GM19099 (cell line): ENCODE measurements around the gene GMDS.
A peak's percentile ranks its signal among the peaks of the same experiment; 100 is the strongest.

Source experiments
- POLR2A ChIP-seq: IDR thresholded peaks from 3 replicates; pipeline ENCODE4 v1.6.1; 2011; ENCODE audit warnings: low read depth; ENCODE audit not compliant: insufficient read length; ENCODE audit errors: extremely low read depth

GMDS gene

DNA sequence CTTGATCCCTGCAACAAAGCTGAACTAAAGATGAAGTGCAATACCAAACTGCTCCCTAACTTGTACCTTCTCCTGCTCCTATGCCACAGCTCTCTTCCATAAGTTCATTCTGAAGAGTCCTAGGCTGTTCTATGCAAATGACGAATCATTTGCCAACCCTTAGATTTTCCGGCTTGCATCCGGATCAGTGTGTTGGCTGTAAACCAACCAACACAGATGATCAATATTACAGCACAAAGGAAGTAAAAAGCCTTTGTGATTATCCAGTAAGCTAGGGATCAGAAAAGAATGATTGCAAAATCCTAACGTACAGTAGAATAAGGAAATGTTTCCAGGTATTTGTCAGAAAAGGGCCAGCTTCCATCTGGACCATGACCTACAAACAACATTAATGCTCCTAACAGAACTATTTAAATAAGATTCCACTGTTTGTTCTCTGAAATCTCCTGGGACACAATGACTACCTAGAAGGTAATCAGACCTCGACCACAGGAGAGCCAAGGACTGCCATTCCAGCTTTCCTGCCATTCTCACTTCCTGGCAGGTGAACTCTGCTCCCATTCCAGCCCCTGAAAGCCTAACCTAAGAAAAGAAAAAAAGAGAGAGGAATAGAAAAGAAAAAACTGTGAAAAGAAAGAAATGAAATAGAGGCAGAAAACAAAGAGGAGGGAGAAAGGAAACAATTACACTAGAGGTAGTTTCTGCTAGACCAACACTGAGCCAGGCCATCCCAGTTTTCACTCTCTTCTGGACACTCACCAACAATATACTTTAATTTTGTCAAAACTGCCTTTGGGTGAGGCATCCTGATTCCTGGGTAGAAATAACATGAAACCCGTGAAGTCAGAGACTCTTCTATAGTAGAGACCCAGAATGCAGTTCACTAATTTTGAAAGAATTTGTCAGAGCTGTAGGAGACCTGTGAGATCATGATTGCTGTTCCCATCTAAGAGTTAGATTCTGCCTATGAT lies 19.7 kb downstream of the GMDS start:
- TF ChIP-seq POLR2A = no peak

GRCh38 chr6:2224847-2225382 lies 20.5 kb downstream of the GMDS start:
- TF ChIP-seq POLR2A = no peak

DNA sequence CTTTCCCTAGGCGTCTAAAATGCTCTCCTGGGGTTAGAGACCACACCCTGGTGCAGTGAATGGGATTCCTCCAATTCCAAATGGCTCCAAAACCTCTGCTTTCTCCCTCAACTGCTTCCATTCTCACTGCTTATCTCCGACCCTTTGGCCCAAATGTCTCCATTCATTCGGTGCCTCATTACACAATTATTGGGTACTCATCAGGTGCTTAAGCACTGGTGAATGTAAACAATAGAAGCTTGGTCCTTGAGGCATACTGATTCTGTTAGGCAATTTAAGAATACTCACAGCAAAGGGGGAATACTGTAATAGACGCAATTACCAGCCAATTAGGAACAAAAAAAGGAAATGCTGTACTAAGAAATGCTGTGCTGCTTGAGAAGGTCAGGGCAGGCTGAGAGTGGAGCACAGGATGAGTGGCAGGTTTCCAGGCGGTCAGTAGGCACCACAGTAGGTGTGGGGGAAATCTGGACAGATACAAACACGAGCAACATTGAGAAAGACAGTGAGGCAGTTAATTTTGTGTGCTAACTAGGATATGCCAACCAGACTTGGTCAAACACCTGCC lies 23.0 kb downstream of the GMDS start:
- no peak for TF ChIP-seq POLR2A

DNA sequence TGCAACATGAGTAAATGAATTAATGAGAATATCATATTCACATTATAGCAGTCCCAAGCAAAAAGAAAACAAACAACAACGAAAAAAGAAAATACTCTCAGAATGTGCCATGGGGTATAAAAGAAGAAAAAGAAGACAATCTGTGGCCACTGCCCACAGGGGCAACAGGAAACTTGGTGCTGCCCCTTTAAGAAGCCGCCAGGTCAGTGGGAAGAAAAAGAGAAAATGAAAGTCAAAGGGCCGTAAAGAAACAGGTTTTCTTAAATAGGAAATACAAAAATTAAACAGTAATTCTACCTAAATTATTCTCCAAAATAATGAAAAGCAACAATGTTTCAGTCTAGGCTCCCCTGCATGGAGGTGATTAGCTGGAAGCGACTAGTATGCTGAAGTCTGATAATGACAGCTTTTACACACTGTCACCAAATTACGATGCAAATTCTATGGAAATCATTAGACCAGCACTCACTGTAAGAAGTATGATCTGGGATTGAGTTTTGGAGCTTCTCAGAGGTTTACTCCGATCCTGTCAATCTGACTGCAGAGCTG lies 23.6 kb downstream of the GMDS start:
- TF ChIP-seq POLR2A = peak; percentile 19

DNA sequence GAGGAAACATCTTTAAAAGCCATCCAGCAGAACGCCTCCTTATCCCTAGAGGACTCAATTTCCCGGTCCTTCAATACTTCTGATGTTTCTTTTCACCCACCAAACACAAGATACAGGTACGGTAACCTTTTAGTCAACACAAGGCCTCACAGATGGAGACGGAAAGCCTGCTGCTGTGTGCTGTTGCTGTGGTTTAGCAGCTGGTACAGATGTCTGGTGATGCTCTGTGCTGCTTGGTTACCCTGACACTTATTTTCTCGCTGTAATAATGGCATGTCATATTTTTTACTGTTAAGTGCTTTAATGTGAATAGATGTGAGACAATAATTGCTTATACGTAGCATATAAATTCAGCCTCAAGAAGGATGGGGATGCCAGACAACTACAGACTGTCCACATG lies 25.3 kb downstream of the GMDS start:
- no peak for TF ChIP-seq POLR2A

DNA sequence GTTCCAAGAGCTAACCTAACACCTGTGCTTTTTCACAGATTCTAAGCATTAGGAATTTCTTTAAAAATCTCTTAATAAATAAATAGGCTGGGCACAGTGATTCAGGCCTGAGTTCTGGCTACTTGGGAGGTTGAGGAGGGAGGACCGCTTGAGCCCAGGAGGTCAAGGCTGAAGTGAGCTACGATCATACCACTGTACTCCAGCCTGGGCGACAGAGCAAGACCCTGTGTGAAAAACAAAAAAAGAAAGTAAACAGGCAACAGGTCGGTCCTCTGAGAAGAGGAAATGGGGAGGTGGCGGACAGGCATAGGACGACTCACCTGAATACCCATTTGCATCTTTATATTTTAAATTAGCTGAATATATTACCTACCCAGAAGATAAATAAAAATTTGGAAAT lies 26.5 kb downstream of the GMDS start:
- no peak for TF ChIP-seq POLR2A

DNA sequence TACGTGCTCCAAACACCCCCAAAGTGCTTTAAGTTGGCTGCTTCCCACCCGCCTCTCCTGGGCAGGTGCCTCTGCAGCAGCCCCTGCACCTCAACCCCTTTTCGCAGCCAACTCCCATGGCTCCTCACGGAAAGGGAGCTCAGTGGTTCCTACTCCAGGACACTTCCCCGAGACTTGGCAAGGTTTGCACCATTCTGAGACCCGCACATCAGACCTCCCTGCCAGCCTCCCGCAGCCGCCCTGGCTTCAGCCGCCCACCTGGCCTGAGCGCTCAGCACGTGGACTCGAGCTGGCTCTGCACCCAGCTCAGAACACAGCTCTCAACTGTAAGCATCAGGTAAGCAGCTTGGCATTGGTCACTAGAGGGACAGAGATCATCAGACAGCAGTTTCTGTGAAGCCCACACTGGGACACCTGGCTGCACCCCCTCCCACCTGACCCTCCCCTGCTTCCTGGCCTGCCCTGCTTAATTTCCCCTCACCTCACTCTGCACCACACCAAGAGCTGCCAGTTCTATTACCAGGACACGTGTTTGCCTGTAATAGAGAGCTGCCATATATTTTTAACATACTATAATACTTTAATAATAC lies 28.5 kb downstream of the GMDS start:
- no peak for TF ChIP-seq POLR2A

GRCh38 chr6:2215342-2215741 lies 30.1 kb downstream of the GMDS start:
- TF ChIP-seq POLR2A = no peak

GRCh38 chr6:2213086-2213485 lies 32.3 kb downstream of the GMDS start:
- no peak for TF ChIP-seq POLR2A

DNA sequence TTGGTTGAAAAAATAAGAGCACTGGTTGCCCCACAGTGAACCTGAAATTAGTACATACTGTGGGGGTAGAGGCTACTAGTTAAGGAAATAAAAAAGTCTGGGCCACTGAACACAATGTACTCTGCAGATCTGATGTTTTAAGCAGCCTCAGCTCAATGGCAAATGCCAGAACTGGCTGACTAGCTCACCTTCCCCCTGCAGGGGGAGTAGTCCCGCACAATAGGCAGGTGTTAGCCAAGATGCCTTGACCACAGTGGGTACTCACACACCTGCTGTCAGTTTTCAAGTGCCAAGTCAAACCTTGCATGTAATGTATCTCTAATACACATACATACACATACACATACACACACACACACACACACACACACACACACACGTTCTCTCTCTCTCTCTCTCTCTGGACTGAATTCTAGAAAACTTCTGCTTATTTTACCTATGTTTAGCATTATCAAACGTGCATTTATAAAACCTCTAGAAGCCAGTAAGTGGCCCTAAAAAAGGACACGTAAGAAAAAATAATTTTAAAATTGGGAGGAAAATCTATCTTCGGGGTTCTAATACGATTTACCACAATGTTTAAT lies 36.1 kb downstream of the GMDS start:
- no peak for TF ChIP-seq POLR2A

- TF ChIP-seq POLR2A = no peak
Observed at GRCh38 chr6:2208468-2208867, 36.9 kb downstream of the GMDS start.

DNA sequence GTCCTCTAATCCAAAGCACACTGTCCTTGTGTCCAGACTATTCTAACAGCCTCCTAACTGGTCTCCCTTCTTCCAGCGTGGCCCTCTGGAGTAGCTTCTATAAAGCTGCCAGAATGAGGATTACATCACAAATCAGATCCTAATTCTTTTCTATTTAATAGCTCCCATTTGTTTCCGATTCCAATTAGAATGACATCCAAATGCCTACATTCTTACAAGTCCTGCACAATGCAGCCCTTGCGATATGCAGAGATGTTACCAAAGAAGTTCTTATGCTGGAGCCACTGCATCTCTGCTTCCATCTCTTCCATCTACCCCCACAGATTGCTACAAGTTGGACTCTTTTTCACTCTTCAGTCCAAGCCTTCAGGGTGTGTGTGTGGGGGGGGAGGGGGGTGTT lies 40.0 kb downstream of the GMDS start:
- TF ChIP-seq POLR2A = no peak

DNA sequence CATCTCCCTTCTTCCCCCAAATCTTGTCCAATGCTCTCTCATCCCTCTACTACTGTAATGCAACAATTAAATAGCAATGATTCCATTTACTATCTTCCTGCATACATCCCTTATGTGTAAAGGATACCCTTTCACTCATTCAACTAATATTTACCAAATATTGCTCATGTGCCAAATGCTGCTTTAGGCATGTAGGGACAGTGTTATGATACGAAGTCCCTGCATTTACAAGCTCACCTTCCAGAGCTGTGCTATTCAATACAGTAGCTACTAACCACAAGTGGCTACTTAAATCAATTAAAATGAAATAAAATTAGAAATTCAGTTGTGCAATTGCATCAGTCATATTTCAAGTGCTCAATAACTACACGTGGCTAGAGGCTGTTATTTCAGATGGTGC lies 41.1 kb downstream of the GMDS start:
- no peak for TF ChIP-seq POLR2A

DNA sequence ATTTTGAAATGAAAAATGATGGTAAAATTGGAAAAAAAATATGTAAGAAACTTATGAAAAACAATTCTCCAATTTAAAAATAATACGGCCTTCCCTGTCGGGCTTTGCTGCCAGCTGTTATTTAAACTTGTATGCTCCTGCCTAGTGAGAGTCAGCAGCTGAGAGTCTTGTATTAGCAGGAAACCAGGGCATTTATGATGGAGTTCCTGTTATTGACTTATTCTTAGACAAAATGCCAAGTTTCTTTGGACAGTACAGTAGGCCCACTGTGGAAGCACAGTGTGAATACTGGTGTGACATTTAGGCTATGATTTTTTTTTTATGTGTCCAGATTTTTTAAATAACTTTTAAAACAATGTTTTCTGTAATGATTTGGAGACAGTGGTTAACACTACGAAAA lies 42.1 kb downstream of the GMDS start:
- TF ChIP-seq POLR2A = no peak

DNA sequence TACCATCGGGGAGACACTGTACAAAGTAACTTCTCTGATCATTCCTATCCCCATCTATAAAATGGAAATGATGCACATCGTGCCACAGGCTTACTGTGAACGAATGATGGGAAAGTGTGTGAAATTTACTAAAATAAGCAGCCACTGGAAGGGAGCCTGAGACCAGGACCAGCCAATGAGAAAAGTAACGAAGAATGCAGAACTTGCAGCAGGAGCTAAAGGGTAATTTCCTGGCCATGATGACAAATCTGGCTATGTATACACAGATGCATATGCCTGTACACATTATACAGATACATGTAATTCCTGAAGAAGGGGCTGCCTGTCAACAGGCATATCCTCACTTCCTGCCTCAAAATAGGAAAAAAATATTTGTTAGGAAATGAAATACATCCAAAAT lies 47.4 kb downstream of the GMDS start:
- TF ChIP-seq POLR2A = no peak
